Measurements from ENCODE around the gene LBR.
"Not testable (repeated sequence)": the region's sequence is repeated elsewhere in the genome, so short reads cannot be mapped to it uniquely, and the experiment has no call there.

LBR gene

DNA sequence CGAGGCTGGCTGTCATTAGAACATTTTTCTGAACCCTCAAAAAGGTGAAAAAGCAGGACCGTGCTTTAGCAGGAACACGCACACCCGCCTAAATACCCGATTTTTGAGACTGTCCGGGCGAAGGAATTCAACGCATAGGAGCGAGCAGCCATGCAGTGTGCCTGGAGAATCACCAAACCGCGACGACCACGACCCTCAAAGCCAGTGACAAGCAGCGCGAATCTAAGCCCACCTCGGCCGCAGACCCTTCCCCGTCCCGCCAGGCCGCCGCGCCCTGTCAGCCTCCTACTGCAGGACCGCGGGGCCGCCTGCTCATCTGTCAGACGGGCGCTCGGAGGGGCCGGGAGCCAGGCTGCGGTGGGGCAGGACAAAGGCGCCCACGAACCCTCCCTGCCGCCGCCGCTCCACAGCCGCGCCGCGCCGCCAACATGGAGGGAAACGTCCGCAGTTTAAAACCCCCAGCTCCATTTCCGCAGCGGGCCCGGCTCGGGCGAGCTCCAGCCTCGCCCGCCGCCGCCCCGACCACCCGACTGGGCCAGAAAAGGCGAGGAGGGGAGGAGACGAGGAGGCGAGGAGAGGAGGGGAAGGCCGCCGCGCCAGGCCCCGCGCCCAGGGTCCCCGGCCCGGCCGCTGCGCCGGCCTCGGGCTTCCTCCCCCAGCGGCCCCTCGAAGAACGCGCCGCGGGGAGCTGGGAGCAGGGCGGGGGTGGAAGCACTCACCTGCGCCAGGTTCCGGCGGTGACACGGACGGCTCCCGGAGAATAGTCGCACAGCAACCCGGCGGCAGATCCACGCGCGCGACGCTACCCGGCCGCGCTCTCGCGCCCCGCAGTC, at the start of gene LBR:
Gene LBR, minus strand, starts transcription at position 804 of the 833 bp plus-strand sequence. CDS start 3,963 bp downstream, outside the sequence.
- no peak for DNase-seq

DNA sequence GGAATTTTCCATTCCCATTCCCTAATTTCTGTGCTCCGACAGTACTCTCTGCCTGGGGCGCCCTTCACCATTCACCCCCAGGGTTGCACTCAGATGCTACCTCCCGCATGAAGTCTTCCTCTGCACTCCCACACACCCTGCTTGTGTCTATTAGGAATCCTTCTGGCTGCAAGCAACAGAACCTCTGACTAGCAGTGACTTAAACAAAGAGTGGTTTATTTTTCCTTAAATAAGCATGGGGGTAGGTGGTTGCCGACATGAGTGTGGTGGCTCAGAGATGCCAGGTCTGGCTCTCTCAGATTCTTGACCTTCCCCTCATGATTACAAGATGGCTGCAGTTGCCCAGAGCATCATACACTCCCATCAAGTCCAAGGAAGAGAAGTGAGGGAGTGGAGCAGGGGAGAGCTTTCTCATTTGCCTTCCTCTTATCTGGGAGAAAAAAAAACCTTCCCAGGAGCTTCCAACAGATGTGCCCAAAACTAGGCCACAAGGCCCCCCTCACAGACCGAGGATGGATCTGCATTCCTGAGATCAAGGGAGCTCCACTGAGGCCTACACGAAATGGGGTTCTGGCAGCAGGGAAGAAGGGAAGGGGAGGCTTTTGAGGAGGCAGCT, 49.6 kb upstream of the LBR start:
- no peak for DNase-seq

DNA sequence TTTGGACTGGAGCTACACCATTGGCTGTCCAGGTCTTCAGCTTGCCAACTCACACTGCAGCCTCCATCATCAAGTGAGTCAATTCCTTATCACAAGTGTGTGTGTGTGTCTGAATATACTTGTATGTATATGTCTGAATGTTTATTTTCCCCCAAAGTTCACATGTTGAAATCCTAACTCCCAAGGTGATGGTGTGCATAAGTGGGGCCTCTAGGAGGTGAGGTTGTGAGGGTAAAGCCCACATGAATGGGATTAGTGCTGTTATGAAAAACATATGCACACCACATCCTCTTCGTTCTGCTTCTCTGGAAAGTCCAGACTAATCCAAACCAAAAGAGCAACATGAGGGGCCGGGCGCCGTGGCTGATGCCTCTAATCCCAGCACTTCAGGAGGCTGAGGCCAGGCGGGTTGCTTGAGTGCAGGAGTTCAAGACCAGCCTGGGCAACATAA, 48.7 kb upstream of the LBR start:
- no peak for DNase-seq

DNA sequence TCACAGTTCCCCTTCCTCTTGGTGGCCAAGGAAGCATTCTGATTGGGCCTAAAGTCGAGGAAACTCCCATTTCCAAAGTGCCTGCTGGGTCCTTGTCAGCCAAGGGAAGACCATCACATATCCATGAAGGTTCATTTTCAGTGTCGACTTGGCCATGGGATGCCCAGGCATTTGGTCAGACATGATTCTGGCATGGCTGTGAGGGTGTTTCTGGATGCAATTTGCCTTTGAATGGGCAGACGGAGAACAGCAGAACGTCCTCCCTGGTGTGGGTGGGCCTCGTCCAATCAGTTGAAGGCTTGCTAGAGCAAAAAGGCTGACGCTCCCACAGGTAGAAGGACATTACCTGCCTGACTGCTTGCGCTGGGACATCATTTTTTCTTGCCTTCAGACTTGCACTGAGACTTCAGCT, 48.3 kb upstream of the LBR start:
- DNase-seq: no peak

DNA sequence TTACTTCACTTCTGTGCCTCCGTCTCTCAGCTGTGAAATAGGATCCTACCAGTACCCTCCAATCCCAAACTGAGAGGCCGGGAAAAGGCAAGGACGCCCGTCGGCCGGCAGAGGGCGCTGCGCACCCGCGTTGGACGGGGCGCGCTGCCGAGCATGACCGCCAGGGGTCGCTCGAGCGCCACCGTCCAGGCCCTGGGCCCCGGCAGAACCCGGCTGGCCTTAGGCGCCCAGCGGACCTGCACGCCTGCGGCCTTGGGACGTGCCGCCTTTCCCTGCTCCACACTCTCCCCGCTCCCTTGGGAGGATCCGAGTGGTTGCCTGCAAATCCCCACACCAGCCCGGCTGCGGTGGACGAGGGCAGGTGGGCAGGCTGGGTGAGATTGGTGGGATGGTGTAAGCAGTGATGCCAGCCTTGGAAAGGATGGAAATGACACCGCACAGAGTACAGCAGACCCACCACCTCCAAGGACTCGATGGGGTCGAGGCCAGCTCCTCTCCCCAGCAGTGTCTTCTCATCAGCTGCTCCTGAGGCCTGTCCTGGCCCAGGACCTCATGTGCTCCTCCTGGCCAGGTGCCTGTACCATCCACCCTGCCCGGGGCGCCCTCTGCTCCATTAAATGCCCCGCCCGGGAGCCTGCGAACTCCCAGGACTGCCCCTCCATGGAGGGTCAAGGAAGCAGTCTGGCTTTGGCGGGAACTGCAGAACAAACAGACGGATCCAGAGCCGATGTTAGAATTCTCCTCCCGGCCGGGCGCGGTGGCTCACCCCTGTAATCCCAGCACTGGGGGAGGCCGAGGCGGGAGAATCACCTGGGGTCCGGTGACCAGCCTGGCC, 47.4 kb upstream of the LBR start:
- peak in 1 of 2 experiments; percentile 58 for DNase-seq

DNA sequence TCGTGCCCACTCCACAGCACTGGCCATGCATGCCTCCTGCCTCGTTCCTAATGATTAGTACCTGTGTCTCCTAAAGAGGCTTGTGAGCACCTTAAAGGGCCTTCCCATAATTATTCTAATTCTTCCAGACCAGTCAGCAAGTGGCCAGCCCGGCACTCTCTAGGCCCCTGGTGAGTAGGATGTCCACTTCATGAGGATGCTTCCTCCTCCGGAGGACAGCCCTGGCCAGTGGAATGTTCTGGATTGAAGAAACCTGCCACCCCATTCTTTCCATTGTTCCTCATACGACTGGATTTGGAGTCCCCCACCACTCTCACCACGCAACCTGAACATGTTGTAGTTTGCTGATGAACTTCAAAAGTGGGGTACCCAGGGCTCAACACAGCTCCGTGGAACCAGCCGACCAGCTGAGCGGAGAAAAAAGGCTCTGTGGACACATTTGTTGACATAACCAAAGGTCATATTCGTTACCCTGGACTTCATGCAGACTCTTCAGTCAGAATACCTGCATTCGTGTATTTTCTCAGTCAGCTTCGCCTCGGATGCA, 46.7 kb upstream of the LBR start:
- DNase-seq: no peak

DNA sequence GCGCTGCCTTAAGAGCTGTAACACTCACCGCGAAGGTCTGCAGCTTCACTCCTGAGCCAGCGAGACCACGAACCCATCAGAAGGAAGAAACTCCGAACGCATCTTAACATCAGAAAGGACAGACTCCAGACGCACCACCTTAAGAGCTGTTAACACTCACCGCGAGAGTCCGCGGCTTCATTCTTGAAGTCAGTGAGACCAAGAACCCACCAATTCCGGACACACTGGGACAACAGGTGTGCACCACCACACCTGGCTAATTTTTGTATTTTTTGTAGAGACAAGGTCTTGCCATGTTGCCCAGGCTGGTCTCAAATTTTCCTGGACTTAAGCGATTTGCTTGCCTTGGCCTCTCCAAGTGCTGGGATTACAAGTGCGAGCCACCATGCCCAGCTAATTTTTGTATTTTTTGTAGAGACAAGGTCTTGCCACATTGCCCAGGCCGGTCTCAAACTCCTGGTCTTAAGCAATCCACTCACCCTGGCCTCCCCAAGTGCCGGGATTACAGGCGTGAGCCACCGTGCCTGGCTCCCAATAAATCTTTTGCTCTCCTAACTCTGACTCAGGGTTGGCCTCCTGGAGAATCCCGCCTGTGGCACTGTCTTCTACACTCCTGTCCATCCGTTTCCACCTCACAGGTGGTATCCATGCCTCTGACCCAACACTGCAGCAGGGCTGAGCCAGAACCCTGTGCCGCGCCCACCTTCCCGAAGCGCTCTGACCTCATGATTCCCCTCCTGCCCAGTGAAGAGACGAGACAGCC, 46.0 kb upstream of the LBR start:
- DNase-seq: not testable (repeated sequence)

DNA sequence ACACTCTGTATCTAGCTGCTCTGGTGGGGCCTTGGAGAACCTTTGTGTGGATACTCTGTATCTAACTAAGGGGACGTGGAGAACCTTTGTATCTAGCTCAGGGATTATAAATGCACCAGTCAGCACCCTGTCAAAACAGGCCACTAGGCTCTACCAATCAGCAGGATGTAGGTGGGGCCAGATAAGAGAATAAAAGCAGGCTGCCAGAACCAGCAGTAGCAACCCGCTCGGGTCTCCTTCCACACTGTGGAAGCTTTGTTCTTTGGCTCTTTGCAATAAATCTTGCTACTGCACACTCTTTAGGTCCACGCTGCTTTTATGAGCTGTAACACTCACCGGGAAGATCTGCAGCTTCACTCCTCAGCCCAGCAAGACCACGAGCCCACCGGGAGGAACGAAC, 45.4 kb upstream of the LBR start:
- DNase-seq: not testable (repeated sequence)

DNA sequence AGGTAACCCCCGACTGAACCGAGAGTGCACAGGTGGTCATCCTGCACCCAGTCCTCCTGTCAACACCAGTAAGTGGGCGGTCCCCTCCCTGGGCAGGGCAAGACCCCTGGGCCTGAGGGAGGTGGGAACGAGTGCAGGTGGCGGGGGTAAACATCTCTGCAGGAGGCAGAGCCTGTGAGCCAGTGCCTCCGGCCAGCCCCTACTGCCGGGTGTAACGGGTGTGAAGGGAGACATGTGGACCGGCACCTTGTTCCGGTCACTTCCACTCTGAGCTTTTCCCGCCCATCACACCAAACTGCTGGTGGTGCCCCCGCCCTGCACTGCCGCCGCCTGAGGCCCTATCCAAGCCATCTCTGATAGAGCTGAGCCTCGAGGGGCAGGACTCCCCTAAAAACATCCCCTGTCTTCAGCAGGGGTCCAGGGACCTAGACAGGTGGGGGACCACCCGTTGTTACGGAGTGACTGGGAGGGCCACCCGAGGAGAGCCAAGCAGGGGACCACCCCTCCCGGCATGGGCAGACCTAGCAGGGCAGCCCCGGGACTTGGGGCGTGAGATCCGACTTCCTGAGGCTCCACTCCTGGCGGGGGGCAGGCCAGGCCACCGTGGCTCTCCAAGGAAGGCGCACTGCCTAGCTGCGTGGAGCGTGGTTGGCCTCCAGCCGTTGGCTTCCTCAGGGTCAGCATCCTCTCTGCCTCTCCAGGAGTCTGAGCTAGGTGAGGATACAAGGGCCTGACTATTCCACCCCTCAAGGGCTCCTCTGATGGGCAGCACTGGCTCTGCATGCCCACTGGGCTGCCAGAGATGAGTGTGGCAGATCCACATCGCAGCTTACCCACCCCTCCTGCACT, 43.8 kb upstream of the LBR start:
- no peak for DNase-seq

DNA sequence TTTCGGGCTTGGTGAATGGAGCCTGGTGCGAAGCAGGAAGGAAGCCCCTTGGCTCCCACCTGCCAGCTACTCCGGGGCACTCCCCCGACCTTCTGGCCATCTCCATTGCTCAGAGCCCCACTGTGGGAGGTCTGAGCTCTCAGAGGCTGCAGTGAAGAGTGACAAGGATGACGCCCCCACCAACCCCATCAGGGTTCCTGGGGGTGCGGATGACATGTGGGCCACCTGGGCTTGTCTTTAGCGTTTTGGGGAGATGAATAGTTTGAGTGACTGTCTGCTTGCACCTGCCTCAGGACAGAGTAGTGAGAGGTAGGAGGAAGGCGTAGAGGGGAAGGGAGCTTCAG, 43.2 kb upstream of the LBR start:
- DNase-seq: no peak

DNA sequence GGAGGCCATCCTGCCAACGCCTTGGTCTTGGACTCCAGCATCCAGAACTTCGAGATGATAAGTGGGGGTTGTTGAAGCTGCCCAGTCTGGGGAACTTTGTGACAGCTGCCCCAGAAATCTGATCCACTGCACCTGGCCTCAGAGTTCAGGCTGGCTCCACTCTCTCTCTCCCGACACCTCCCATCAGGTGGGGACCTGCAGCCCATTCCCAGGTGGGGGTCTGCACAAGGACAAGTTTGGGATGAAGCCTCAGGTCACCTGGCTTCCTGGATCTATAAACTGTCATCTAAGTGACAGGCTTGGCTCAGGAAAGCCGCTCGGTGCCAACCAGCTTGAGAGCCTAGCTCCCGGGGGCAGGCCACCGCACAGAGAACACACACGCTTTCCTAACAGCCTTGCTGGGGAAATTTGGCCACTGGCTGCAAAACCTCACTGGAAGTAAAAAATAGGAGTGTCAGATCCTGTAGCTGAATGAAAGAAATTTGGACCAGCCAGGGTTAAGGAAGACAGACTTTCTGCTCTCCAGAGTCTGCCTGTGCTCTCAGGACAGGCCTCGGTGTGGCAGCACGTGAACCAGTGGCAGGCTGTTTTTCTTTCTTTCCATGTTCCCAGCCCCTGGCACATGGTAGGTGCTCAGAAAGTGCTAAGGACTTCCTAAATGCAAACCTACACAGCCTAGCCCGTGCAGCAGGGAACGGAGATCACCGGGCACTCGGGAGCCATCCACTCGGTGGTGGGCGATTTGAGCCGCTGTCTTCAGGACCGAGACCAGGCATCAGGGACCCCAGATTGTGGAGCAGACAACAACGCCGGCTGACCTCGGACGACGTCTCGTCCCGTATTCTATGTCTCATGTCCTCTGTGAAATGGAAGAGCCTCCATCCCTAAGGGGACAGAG, 42.6 kb upstream of the LBR start:
- no peak for DNase-seq

DNA sequence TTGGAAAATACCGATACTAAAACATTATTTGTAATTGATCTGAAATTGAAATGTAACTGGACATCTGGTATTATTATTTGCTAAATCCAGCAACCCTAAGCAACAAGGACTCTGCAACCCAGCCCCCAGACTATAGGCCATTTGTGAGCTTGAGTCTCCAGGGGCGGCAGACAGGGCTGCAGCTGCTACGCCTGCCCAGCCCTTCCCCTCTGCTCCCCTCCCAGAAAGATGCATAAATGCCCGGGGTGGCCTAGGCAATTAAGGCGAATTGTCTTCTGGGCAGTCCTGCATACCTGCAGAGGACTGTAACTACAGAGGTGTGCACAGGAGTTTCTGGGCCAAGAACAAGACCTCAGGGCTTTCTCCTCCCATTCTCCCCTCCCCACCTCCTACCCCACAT, 41.2 kb upstream of the LBR start:
- DNase-seq: no peak

DNA sequence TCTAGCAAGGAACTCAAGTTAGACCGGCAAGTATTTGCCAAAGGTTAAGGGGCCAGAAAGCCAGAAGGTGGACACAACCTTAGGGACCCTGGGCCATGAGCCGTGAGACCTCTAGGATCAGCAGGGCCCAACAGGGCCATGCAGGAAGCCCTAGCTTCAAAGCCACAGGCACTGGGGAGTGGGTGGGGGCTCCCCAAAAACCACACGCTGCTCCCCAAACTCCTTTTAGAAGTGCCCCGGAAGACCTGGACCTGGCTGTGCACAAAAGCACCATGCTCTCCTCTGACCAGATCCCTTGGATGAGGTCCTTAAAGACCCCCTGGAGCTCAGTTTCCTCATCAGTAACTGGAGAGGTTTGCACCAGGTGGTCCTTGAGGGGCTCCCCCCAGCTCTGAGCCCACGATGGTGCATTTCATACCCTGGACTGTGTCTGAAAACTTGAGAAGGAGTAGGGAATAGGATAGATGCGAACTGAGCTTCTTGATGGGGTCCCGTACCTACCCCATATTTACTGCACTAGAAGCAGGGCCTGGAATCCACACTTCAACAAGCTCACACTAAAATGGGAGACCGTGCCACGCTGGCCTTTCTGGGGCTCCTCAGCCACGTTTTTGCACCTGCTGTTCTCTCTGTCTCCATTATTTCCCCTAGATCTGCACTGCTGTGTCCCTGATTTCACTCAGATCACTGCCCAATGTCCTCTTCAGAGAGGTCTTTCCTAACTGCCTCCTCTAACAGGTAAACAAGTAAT, 40.6 kb upstream of the LBR start:
- DNase-seq: no peak

DNA sequence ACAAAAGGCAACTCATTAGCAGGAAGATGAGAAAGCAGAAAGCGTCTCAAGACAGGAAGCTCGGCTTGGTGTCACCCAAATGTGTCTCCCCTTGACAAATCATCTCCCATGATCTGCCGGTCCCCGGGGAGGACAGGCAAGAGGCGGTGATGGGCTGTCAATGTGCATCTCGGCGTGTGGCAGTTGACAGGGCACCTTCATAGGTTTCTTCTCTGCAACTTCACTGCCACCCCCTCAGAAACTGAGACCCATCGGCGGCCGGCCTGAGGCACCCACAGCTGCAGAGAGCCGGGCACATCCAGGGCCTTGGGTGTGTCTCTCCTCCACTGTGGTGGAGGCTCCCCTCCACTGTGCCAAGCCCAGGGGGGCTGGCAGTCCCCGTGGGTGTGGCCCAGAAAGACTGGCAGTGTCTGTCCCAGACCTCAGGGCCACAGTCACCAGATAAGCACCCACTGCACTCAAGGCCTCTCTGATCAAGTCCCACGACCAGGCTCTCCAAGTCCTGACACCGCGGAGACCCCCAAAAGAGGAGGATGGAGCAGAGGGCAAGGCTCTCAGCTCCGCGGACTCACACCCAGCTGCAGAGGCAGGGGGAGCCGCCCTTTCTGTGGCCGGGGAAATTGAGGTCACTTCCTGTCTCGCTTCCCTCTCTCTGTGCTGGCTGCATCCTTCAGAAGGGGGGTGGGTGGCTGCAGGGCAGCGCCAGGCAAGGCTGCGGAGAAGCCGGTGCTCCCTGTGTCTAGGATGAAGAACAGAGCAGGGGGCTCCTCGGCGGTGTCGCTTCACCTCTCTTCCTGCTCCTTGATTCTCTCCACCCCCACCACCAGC, 39.6 kb upstream of the LBR start:
- DNase-seq: no peak

DNA sequence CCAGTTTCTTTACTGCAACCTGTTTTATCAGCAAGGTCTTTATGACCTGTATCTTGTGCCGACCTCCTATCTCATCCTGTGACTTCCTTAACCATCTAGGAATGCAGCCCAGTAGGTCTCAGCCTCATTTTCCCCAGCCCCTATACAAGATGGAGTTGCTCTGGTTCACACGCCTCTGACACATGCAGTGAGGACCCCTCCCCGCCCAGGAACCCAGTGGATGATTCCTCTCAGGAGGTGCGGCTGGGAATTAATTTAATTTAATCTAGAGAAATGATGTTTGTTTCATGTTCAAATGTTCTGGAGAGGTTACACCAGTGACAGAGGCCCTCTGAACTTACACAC, 39.0 kb upstream of the LBR start:
- no peak for DNase-seq

DNA sequence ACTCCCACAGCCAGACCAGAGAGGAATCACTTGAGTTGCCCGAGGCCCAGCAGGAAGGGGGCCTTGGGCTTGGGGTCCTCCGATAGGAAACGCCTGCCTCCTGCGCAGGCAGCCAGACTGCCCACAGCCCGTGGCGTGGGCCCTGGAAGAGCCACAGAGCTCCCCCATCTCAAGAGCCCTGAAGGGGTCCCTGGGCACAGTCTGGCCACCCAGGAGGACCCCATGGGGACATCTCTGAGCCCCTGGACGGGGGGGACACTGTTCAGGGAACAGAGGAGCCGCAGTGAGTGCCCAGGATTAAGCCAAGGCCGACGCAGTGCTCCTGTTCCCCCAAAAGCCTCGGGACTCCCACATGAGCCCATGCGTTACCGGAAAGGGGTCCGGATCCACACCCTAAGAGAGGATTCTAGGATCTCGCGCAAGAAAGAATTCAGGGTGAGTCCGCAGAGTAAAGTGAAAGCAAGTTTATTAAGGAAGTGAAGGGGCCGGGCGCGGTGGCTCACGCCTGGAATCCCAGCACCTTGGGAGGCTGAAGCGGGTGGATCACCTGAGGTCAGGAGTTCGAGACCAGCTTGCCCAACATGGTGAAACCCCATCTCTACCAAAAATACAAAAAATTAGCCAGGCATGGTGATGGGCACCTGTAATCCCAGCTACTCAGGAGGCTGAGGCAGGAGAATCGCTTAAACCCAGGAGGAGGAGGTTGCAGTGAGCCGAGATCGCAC, 38.1 kb upstream of the LBR start:
- DNase-seq: no peak

DNA sequence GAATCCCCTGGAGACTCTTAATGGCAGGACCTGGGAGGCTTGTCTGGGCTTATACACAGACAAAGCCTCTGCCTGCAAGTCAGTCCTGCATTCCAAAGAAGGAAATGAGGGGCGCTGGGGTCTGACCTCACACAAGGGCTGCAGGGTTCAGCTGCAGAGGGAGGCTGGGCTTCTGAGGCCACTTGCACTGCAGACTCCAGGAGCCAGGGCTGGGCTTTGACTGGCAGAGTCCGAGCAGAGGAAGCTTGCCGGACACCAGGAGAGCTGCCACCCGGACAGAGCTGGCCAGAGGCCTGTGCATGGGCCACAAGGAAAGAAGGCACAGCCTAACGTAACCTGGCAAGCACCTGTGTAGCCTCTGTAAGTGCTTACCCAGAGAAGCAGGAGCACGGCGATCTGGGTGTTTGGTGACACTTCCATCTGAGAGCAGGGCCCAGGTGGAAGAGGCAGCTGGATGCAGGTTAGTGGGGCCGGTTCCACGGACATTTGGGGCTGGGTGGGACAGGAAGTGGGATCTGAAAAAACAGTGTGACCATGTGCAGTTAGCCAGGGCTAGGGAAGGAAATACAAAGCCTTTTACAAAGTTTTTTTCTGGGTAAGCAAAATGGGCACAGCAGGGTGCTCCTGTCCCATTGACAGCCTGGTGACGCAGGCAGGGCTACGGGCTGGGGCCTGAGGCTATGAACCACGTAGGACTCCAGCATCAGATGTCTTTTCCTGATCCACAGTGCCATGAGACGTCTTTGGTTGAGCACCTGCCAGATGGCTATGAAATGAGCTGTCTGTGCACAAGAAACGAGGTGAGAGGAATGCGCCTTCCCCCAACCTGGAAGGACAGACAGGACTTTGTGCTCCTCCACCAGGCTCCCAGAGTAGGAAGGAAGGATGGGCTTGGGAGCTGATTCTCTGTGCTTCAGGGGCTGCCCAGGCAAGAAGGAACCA, 37.3 kb upstream of the LBR start:
- no peak for DNase-seq

All from NCI-H1930 (cell line).